Panc1 (cell line): ENCODE results near the gene FCHSD2. TPM values are rescaled to one million over a fixed set of nuclear protein-coding genes. Genes with fewer than 3 reads are reported as not detected.
A peak's percentile ranks its signal among the peaks of the same experiment; 100 is the strongest.

ENCODE experiments used
- ATAC-seq: fragments of 200-7000 bp; cut with Tn5 transposase; 2 replicates; pipeline ENCODE4 v1.9.1; 2020; ENCODE audit warnings: mild to moderate bottlenecking, moderate library complexity
- BruUV-seq: library from RNA; stranded (reverse); fragments of 400-500 nt; replicated peaks from 2 replicates; lab custom pipeline; 2021; lab: Mats Ljungman, UMichigan
- CTCF ChIA-PET: fragments of 300-600 bp; sonication (Branson Sonifier 250); formaldehyde crosslinking; loops from one replicate; lab custom pipeline; 2022; ENCODE audit warnings: antibody characterized with exemption; lab: Charles Lee
- POLR2A ChIA-PET: fragments of 300-600 bp; sonication (Branson Sonifier 250); formaldehyde crosslinking; loops from one replicate; lab custom pipeline; 2022; ENCODE audit warnings: antibody characterized with exemption; lab: Charles Lee
- DNase-seq: peaks from one replicate; pipeline ENCODE4 v3.0.0-alpha.2; 2010; ENCODE audit warnings: low read depth, low spot score
- H3K27ac ChIP-seq: 2 replicates; pipeline ENCODE4 v1.5.1; 2011; ENCODE audit warnings: mild to moderate bottlenecking, low read length, inconsistent platforms
- H3K27me3 ChIP-seq: fragments of 200-500 bp; sonication (Bioruptor generic); 2 replicates; pipeline ENCODE4 v1.6.0; 2014; ENCODE audit warnings: low read length, inconsistent platforms; ENCODE audit not compliant: control insufficient read depth, insufficient read depth
- H3K36me3 ChIP-seq: fragments of 200-500 bp; sonication (Bioruptor generic); 2 replicates; pipeline ENCODE4 v1.5.1; 2014; ENCODE audit warnings: inconsistent platforms, mild to moderate bottlenecking, low read length, moderate library complexity; ENCODE audit not compliant: control insufficient read depth, insufficient read depth
- H3K4me1 ChIP-seq: 2 replicates; pipeline ENCODE4 v1.5.1; 2011; ENCODE audit warnings: inconsistent platforms, mild to moderate bottlenecking, low read length, moderate library complexity; ENCODE audit not compliant: control insufficient read depth, insufficient read depth
- H3K4me3 ChIP-seq, 2 experiments: 2 replicates each; pipeline ENCODE4 v1.5.1; 2011 to 2012; ENCODE audit warnings: low read depth in 2 of 2, low read length in 2 of 2, mild to moderate bottlenecking in 2 of 2, inconsistent platforms in 1 of 2, moderate library complexity in 1 of 2
- H3K9me3 ChIP-seq: fragments of 200-500 bp; sonication (Bioruptor generic); 2 replicates; pipeline ENCODE4 v1.5.1; 2014; ENCODE audit warnings: low read depth, mild to moderate bottlenecking, inconsistent platforms, low read length, moderate library complexity; ENCODE audit not compliant: control insufficient read depth, insufficient read depth
- SIN3A ChIP-seq: IDR thresholded peaks from 2 replicates; pipeline ENCODE4 v1.6.1; 2012; ENCODE audit warnings: low read depth, mild to moderate bottlenecking, low read length, moderate library complexity, borderline replicate concordance; ENCODE audit not compliant: insufficient read depth
- in situ Hi-C: cut with HindIII; loops from 2 replicates; pipeline ENCODE4 v1.10.0; 2016; ENCODE audit warnings: low sequenced_read_pairs, low pct_unique_long_range_greater_than_20kb
- intact Hi-C: fragments of 100-400 bp; cut with micrococcal nuclease; formaldehyde crosslinking; loops from one replicate; pipeline ENCODE4 v1.10.0; 2022; ENCODE audit not compliant: unreplicated experiment
- total RNA-seq: library from RNA; stranded (reverse); gene quantifications from one replicate; pipeline ENCODE4 v1.2.1, GENCODE V29; 2021; ENCODE audit not compliant: unreplicated experiment

FCHSD2 gene
- total RNA-seq, 1 experiment from 2014 or later: 31.8 TPM

- BruUV-seq: no TSS peak
These were observed 354.7 kb downstream of the FCHSD2 start for GRCh38 chr11:72787216-72788104.

More at GRCh38 chr11:72787216-72788104, 354.7 kb downstream of the FCHSD2 start:
- H3K9me3 ChIP-seq: no peaks in the 10 kb centered on the region
- ATAC-seq (peak; percentile 49; the same call in 1 of the 2 replicates), DNase-seq (no peak)
- intact Hi-C loops: no loop called here
- CTCF ChIA-PET: interaction anchor here (0.6 kb wide), 1 partner anchor 811 kb away, joined by 3 read pairs; no protein-coding TSS in a partner anchor
- in situ Hi-C loops: no loop called here
- H3K27me3 ChIP-seq: no peaks in the 10 kb centered on the region
- H3K36me3 ChIP-seq: no peaks in the 10 kb centered on the region
- no peak for TF ChIP-seq SIN3A
- POLR2A ChIA-PET: no interaction called here
- no peak overlapping the region for H3K27ac ChIP-seq
- peaks cover 1% of the 10 kb centered on the region for H3K4me1 ChIP-seq
- H3K4me3 ChIP-seq: no peak overlapping the region

Other genes with a start within 250 kb of the FCHSD2 start
- 2.4 TPM for gene P2RY2, start 76.0 kb upstream of the FCHSD2 start, total RNA-seq
- 0.59 TPM for gene P2RY6, start 130.0 kb upstream of the FCHSD2 start, total RNA-seq
- 43.2 TPM for gene ARHGEF17, start 166.0 kb upstream of the FCHSD2 start, total RNA-seq
- gene RELT, start 234.1 kb upstream of the FCHSD2 start, total RNA-seq: 11.3 TPM